Astrocyte of the cerebellum (primary cell): ENCODE measurements around the gene TWIST2.
A peak's percentile ranks its signal among the peaks of the same experiment; 100 is the strongest.

Source experiments
- DNase-seq: peaks from one replicate; pipeline ENCODE4 v3.0.0-alpha.2; 2011; ENCODE audit warnings: low read depth
- H3K4me3 ChIP-seq: 2 replicates; pipeline ENCODE4 v1.5.1; 2011; ENCODE audit warnings: mild to moderate bottlenecking, low read depth, low read length, moderate library complexity
- CTCF ChIP-seq: IDR thresholded peaks from 2 replicates; pipeline ENCODE4 v1.5.1; 2012; ENCODE audit warnings: low read length, low read depth, moderate library complexity, mild to moderate bottlenecking; ENCODE audit errors: missing control alignments
- in situ Hi-C: cut with HindIII; loops from 2 replicates; pipeline ENCODE4 v1.10.0; 2017; ENCODE audit warnings: low sequenced_read_pairs

The TWIST2 gene

GRCh38 chr2:238868616-238869292 lies 20.9 kb downstream of the TWIST2 start:
- no peak overlapping the region for H3K4me3 ChIP-seq
- TF ChIP-seq CTCF = no peak
- in situ Hi-C loops = no loop called here
- DNase-seq = peak; percentile 33

- no peak overlapping the region for H3K4me3 ChIP-seq
- in situ Hi-C loops = no loop called here
- no peak for TF ChIP-seq CTCF
- no peak for DNase-seq
Observed at GRCh38 chr2:238869293-238870124, 21.6 kb downstream of the TWIST2 start.

GRCh38 chr2:238870261-238870660 lies 22.4 kb downstream of the TWIST2 start:
- no peak for DNase-seq
- no peak overlapping the region for H3K4me3 ChIP-seq
- no peak for TF ChIP-seq CTCF
- in situ Hi-C loops = no loop called here

- no peak overlapping the region for H3K4me3 ChIP-seq
- in situ Hi-C loops = no loop called here
- TF ChIP-seq CTCF = no peak
- no peak for DNase-seq
Observed at GRCh38 chr2:238872026-238872425, 24.1 kb downstream of the TWIST2 start.

- no peak overlapping the region for H3K4me3 ChIP-seq
- no peak for DNase-seq
- in situ Hi-C loops = no loop called here
- TF ChIP-seq CTCF = no peak
Observed at GRCh38 chr2:238872628-238873380, 24.9 kb downstream of the TWIST2 start.

- TF ChIP-seq CTCF = no peak
- no peak for DNase-seq
- in situ Hi-C loops = no loop called here
- H3K4me3 ChIP-seq = no peak overlapping the region
Observed at GRCh38 chr2:238873381-238873801, 25.5 kb downstream of the TWIST2 start.
